Neural progenitor cell (in vitro differentiated cells): ENCODE data around the gene IPO13. TPM values are rescaled to one million over a fixed set of nuclear protein-coding genes. Genes with fewer than 3 reads are reported as not detected.

ENCODE experiments used
- DNase-seq: peaks from one replicate; pipeline ENCODE4 v3.0.0-alpha.2; 2016; ENCODE audit warnings: low spot score
- H2AFZ ChIP-seq: fragments of 200-600 bp; sonication (generic); replicated peaks from 2 replicates; pipeline ENCODE4 v1.6.1; 2016; ENCODE audit warnings: antibody characterized with exemption
- H3F3A ChIP-seq: fragments of 200-600 bp; sonication (generic); 2 replicates; pipeline ENCODE4 v1.6.1; 2016; ENCODE audit warnings: antibody characterized with exemption, low read depth
- H3K27ac ChIP-seq: fragments of 200-600 bp; sonication (generic); 2 replicates; pipeline ENCODE4 v1.5.1; 2016; ENCODE audit warnings: mild to moderate bottlenecking
- H3K27me3 ChIP-seq: fragments of 200-600 bp; sonication (generic); 2 replicates; pipeline ENCODE4 v1.6.1; 2016; ENCODE audit warnings: mild to moderate bottlenecking, moderate library complexity
- H3K36me3 ChIP-seq: fragments of 200-600 bp; sonication (generic); 2 replicates; pipeline ENCODE4 v1.5.1; 2016
- H3K4me1 ChIP-seq: fragments of 200-600 bp; sonication (generic); 2 replicates; pipeline ENCODE4 v1.6.1; 2016; ENCODE audit warnings: mixed run types
- H3K4me2 ChIP-seq: fragments of 200-600 bp; sonication (generic); 2 replicates; pipeline ENCODE4 v1.6.1; 2016
- H3K4me3 ChIP-seq: fragments of 200-600 bp; sonication (generic); 2 replicates; pipeline ENCODE4 v1.5.1; 2016
- H3K79me2 ChIP-seq: fragments of 200-600 bp; sonication (generic); 2 replicates; pipeline ENCODE4 v1.6.1; 2016; ENCODE audit warnings: low read depth
- H3K9ac ChIP-seq: fragments of 200-600 bp; sonication (generic); 2 replicates; pipeline ENCODE4 v1.6.1; 2016
- H3K9me3 ChIP-seq: fragments of 200-600 bp; sonication (generic); 2 replicates; pipeline ENCODE4 v1.5.1; 2016; ENCODE audit warnings: low read depth
- H4K20me1 ChIP-seq: fragments of 200-600 bp; sonication (generic); 2 replicates; pipeline ENCODE4 v1.6.1; 2016; ENCODE audit warnings: low read depth
- H3K27ac Mint-ChIP-seq: 3 replicates; pipeline ENCODE4 v1.8.0; 2021; ENCODE audit warnings: mixed read lengths
- H3K27me3 Mint-ChIP-seq: 2 replicates; pipeline ENCODE4 v1.8.0; 2022; ENCODE audit warnings: low read depth, mild to moderate bottlenecking, inconsistent platforms, moderate library complexity, mixed read lengths; ENCODE audit not compliant: insufficient read depth
- H3K36me3 Mint-ChIP-seq: 3 replicates; pipeline ENCODE4 v1.8.0; 2021; ENCODE audit warnings: mixed read lengths
- H3K4me1 Mint-ChIP-seq: 3 replicates; pipeline ENCODE4 v1.8.0; 2021; ENCODE audit warnings: mixed read lengths
- H3K4me3 Mint-ChIP-seq: 3 replicates; pipeline ENCODE4 v1.8.0; 2021; ENCODE audit warnings: mild to moderate bottlenecking, moderate library complexity, mixed read lengths
- H3K9me3 Mint-ChIP-seq: 3 replicates; pipeline ENCODE4 v1.8.0; 2020; ENCODE audit warnings: mixed read lengths
- EZH2 ChIP-seq: fragments of 200-600 bp; sonication (generic); IDR thresholded peaks from 2 replicates; pipeline ENCODE4 v1.6.1; 2017; ENCODE audit warnings: antibody characterized with exemption, mild to moderate bottlenecking, moderate library complexity
- EZH2phosphoT487 ChIP-seq: fragments of 200-600 bp; sonication (generic); IDR thresholded peaks from 2 replicates; pipeline ENCODE4 v1.6.1; 2017; ENCODE audit warnings: antibody characterized with exemption
- total RNA-seq: library from RNA; depleted of rRNA; stranded (reverse); fragments of >200 nt; gene quantifications from 2 replicates; pipeline ENCODE4 v1.2.3, GENCODE V29; 2015; ENCODE audit warnings: low replicate concordance
- TF ChIP-seq, protein P1 (sequence below): fragments of 200-600 bp; sonication (generic); IDR thresholded peaks from 2 replicates; pipeline ENCODE4 v1.5.1; 2017; ENCODE audit warnings: antibody characterized with exemption, mild to moderate bottlenecking

The IPO13 gene
- total RNA-seq, 1 donor from 2014 or later: 7.2 TPM

DNA sequence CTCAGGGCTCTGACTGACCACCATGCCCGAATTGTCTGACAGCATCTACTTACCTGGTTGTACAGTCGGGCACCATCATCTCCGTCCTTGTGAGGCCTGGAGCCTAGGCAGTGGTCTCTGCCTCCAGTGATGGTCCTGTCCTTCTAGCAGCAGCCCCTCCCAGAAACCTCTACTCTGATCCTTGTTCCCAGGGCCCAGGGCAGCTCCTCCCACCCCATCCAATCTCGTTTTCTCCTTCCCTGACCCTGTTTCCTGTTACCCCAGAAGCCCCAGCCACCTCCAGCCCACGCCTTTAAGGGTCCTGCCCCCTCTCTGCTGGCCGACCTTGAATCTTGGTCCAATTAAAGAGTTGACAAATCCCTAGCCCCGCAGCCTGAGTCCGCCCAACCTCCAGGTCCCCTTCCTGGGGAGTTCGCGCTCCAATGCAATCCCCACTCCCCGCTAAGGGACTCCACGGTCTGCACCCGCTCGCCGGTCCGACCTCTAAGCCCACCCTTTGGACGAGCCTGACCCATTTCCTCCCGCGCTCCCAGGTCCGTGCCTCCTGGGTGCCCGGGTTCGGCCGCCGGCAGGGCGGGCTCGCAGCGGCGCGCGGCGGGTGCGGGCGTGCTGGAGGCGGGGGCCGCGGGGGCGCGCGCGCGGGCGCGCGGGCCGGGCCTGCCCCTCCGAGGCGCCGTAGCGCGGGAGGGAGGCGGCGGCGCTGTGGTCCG is 32.0 kb downstream of the IPO13 start, which contains the start of gene B4GALT2:
Gene B4GALT2, plus strand, starts transcription at position 660 of the 710 bp plus-strand sequence. CDS start 1,951 bp downstream, outside the sequence.
- no peak within 1 kb of the TSS for H3K27ac ChIP-seq
- H3K4me1 ChIP-seq: peaks cover 8% of the 10 kb centered on the region
- H3K4me1 Mint-ChIP-seq: peaks cover 54% of the 10 kb centered on the region
- H3K36me3 Mint-ChIP-seq: peaks cover 20% of the 10 kb centered on the region
- peak within 1 kb of the TSS; percentile 57 for H3K9ac ChIP-seq
- peaks cover 4% of the 10 kb centered on the region for H3K27me3 Mint-ChIP-seq
- H3K27me3 ChIP-seq: no peaks in the 10 kb centered on the region
- H3K9me3 Mint-ChIP-seq: no peaks in the 10 kb centered on the region
- H3K4me3 Mint-ChIP-seq: peak within 1 kb of the TSS; percentile 97
- peaks cover 34% of the 10 kb centered on the region for H3K79me2 ChIP-seq
- H3F3A ChIP-seq: peaks cover 38% of the 10 kb centered on the region
- TF ChIP-seq, protein P1, sequence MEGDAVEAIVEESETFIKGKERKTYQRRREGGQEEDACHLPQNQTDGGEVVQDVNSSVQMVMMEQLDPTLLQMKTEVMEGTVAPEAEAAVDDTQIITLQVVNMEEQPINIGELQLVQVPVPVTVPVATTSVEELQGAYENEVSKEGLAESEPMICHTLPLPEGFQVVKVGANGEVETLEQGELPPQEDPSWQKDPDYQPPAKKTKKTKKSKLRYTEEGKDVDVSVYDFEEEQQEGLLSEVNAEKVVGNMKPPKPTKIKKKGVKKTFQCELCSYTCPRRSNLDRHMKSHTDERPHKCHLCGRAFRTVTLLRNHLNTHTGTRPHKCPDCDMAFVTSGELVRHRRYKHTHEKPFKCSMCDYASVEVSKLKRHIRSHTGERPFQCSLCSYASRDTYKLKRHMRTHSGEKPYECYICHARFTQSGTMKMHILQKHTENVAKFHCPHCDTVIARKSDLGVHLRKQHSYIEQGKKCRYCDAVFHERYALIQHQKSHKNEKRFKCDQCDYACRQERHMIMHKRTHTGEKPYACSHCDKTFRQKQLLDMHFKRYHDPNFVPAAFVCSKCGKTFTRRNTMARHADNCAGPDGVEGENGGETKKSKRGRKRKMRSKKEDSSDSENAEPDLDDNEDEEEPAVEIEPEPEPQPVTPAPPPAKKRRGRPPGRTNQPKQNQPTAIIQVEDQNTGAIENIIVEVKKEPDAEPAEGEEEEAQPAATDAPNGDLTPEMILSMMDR: no peak
- TF ChIP-seq EZH2phosphoT487 (no peak), EZH2 (no peak)
- peak within 1 kb of the TSS; percentile 91 for H3K4me3 ChIP-seq
- peak; percentile 69 for DNase-seq
- no peaks in the 10 kb centered on the region for H3K9me3 ChIP-seq
- H3K27ac Mint-ChIP-seq: peak within 1 kb of the TSS; percentile 96
- H2AFZ ChIP-seq: peak within 1 kb of the TSS; percentile 96
- H3K4me2 ChIP-seq: peak within 1 kb of the TSS; percentile 99
- H3K36me3 ChIP-seq: no peaks in the 10 kb centered on the region
- peaks cover 36% of the 10 kb centered on the region for H4K20me1 ChIP-seq

DNA sequence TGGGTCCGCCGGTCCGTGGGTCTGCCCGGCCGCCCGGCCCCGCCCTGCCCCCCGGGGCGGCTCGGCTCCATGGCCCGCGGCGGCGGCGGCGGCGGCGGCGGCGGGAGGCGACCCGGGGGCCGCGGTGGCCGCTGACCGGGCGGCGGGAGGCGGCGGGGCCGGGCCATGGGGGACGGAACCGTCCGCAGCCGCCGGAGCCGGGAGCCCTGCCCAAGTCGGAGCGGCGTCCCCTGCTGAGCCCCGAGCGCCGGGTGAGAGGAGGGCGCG is 32.4 kb downstream of the IPO13 start:
- DNase-seq: no peak
- Histone ChIP-seq H2AFZ (no peak overlapping the region), H3K79me2 (peaks cover 34% of the 10 kb centered on the region), H3K4me2 (peak overlapping the region; percentile 77), H3K27ac (no peak overlapping the region), H3K4me1 (peaks cover 8% of the 10 kb centered on the region), H3K9me3 (no peaks in the 10 kb centered on the region), H4K20me1 (peaks cover 36% of the 10 kb centered on the region), H3K36me3 (no peaks in the 10 kb centered on the region), H3K27me3 (no peaks in the 10 kb centered on the region), H3F3A (peaks cover 33% of the 10 kb centered on the region), H3K4me3 (peak overlapping the region; percentile 89), H3K9ac (peak overlapping the region; percentile 57)
- H3K27me3 Mint-ChIP-seq: peaks cover 4% of the 10 kb centered on the region
- no peak overlapping the region for H3K4me3 Mint-ChIP-seq
- no peaks in the 10 kb centered on the region for H3K9me3 Mint-ChIP-seq
- peaks cover 49% of the 10 kb centered on the region for H3K4me1 Mint-ChIP-seq
- H3K27ac Mint-ChIP-seq: no peak overlapping the region
- TF ChIP-seq, protein P1: no peak
- H3K36me3 Mint-ChIP-seq: peaks cover 22% of the 10 kb centered on the region

DNA sequence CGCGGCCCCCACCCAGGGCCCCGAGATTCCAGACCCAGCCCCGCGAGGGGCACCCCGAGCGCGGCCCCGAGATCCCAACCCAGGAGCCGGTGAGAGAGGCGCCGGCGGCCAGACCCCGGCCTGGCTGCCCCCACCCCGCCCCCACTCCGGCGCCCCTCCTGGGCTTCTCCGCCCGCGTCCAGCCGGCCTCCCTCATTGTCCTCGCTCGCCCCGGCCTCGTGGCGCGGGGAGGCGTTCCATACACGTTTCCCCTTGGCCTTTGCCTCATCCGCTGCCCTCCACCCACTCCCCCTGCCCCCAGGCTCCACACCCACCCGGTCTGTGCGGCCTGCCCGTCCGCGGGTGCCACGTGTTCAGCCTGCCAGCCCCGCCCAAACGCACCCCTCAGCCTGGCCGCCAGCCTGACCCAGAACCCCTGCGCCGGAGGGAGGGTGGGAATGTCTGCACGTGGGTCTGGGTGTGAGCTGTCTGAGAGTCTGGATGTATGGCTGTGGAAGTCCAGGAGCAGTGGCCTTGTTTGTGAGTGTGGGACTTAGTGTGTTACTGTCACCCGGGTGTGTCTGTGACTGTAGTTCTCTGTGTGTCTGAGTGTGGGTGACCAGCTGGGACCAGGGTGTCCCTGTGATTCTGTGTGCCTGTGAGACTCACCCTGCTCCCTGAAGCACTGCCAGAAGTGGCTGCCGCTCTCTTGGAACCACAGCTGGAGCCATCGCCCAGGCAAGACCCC is 32.9 kb downstream of the IPO13 start:
- Histone ChIP-seq H2AFZ (no peak overlapping the region), H3K36me3 (no peaks in the 10 kb centered on the region), H3K27me3 (no peaks in the 10 kb centered on the region), H3K9ac (peak overlapping the region; percentile 57), H3K4me3 (peak overlapping the region; percentile 89), H4K20me1 (peaks cover 36% of the 10 kb centered on the region), H3K79me2 (peaks cover 34% of the 10 kb centered on the region), H3K27ac (no peak overlapping the region), H3K4me2 (peak overlapping the region; percentile 77), H3F3A (peaks cover 30% of the 10 kb centered on the region), H3K9me3 (no peaks in the 10 kb centered on the region), H3K4me1 (peaks cover 8% of the 10 kb centered on the region)
- H3K9me3 Mint-ChIP-seq: no peaks in the 10 kb centered on the region
- H3K27me3 Mint-ChIP-seq: peaks cover 4% of the 10 kb centered on the region
- H3K4me1 Mint-ChIP-seq: peaks cover 47% of the 10 kb centered on the region
- peak overlapping the region; percentile 92 for H3K4me3 Mint-ChIP-seq
- peak; percentile 52 for DNase-seq
- peak overlapping the region; percentile 86 for H3K27ac Mint-ChIP-seq
- TF ChIP-seq, protein P1: no peak
- TF ChIP-seq EZH2 (no peak), EZH2phosphoT487 (no peak)
- peaks cover 25% of the 10 kb centered on the region for H3K36me3 Mint-ChIP-seq
